Measurements from ENCODE around the gene HLA-G.

GRCh38 chr6:29797135-29797534 lies 30.5 kb upstream of the HLA-G start:
- no peak for TF ChIP-seq EP300 (IDR thresholded peaks at IDR 0.05)
- TF ChIP-seq POLR2A (IDR thresholded peaks at IDR 0.05): no peak
- no peak for TF ChIP-seq CTCF (IDR thresholded peaks at IDR 0.05)
- TF ChIP-seq POLR2AphosphoS5 (IDR thresholded peaks at IDR 0.05): no peak
